HL-60 (cell line): Measurements from ENCODE around the gene TRIM29.

Source experiments
- DNase-seq, 2 experiments: peaks; one replicate each; pipeline ENCODE4 v3.0.0-alpha.2; 2010 to 2020; ENCODE audit warnings: low read depth in 1 of 2, low spot score in 1 of 2
- H3K27ac ChIP-seq: fragments of 250-450 bp; sonication (Bioruptor Pico); replicated peaks from 2 replicates; pipeline ENCODE4 v1.5.1; 2020; ENCODE audit warnings: mild to moderate bottlenecking, moderate library complexity
- H3K27me3 ChIP-seq: fragments of 250-450 bp; sonication (Bioruptor Pico); 2 replicates; pipeline ENCODE4 v1.5.1; 2021; ENCODE audit warnings: mild to moderate bottlenecking, moderate library complexity; ENCODE audit not compliant: insufficient read depth, poor library complexity, severe bottlenecking
- H3K4me3 ChIP-seq: replicated peaks from 2 replicates; pipeline ENCODE4 v1.5.1; 2011; ENCODE audit warnings: mild to moderate bottlenecking, control low read depth, low read length; ENCODE audit not compliant: insufficient read depth
- CTCF ChIP-seq: IDR thresholded peaks from one replicate; pipeline ENCODE4 v1.5.1; 2011; ENCODE audit warnings: low read length, control low read depth, inconsistent platforms; ENCODE audit not compliant: insufficient read depth
- GABPA ChIP-seq: IDR thresholded peaks from 2 replicates; pipeline ENCODE4 v1.6.1; 2012; ENCODE audit warnings: low read depth
- POLR2AphosphoS5 ChIP-seq: IDR thresholded peaks from 2 replicates; pipeline ENCODE4 v1.6.1; 2012; ENCODE audit warnings: low read depth
- SPI1 ChIP-seq: IDR thresholded peaks from 2 replicates; pipeline ENCODE4 v1.6.1; 2012; ENCODE audit warnings: low read depth, mild to moderate bottlenecking, borderline replicate concordance
- TF ChIP-seq, protein P1 (sequence below): IDR thresholded peaks from 2 replicates; pipeline ENCODE4 v1.6.1; 2012; ENCODE audit warnings: low read depth; ENCODE audit not compliant: insufficient replicate concordance

The TRIM29 gene

DNA sequence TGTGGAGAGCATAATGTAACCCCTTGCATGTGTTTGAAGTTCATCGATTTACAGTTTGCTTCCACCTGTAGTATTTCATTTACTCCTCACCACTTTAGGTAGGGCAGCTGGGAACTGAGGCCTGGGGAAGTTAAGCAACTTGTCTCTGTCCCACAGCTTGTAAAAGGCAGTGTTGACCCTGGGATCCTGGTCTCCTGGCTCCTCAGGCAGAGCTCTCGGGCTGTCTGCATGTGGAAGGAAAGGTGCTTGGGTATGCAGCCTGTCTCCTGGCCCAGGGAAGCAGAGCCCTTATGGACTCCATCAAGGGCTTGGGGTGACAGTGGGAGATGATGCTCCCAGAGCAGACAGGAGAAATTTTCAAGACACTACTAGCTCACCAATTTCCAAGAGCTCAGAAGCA is 49.9 kb downstream of the TRIM29 start:
- no peaks in the 10 kb centered on the region for H3K27me3 ChIP-seq
- H3K4me3 ChIP-seq: no peak overlapping the region
- H3K27ac ChIP-seq: no peak overlapping the region
- TF ChIP-seq POLR2AphosphoS5: no peak
- TF ChIP-seq SPI1: no peak
- TF ChIP-seq CTCF: no peak
- TF ChIP-seq, protein P1, sequence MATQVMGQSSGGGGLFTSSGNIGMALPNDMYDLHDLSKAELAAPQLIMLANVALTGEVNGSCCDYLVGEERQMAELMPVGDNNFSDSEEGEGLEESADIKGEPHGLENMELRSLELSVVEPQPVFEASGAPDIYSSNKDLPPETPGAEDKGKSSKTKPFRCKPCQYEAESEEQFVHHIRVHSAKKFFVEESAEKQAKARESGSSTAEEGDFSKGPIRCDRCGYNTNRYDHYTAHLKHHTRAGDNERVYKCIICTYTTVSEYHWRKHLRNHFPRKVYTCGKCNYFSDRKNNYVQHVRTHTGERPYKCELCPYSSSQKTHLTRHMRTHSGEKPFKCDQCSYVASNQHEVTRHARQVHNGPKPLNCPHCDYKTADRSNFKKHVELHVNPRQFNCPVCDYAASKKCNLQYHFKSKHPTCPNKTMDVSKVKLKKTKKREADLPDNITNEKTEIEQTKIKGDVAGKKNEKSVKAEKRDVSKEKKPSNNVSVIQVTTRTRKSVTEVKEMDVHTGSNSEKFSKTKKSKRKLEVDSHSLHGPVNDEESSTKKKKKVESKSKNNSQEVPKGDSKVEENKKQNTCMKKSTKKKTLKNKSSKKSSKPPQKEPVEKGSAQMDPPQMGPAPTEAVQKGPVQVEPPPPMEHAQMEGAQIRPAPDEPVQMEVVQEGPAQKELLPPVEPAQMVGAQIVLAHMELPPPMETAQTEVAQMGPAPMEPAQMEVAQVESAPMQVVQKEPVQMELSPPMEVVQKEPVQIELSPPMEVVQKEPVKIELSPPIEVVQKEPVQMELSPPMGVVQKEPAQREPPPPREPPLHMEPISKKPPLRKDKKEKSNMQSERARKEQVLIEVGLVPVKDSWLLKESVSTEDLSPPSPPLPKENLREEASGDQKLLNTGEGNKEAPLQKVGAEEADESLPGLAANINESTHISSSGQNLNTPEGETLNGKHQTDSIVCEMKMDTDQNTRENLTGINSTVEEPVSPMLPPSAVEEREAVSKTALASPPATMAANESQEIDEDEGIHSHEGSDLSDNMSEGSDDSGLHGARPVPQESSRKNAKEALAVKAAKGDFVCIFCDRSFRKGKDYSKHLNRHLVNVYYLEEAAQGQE: no peak
- no peak for TF ChIP-seq GABPA
- DNase-seq: no peak

- no peak for DNase-seq
- H3K4me3 ChIP-seq: no peak overlapping the region
- no peaks in the 10 kb centered on the region for H3K27me3 ChIP-seq
- H3K27ac ChIP-seq: no peak overlapping the region
- TF ChIP-seq GABPA: no peak
- no peak for TF ChIP-seq SPI1
- TF ChIP-seq POLR2AphosphoS5: no peak
- TF ChIP-seq, protein P1: no peak
- no peak for TF ChIP-seq CTCF
Observed at GRCh38 chr11:120086651-120087050, 51.3 kb downstream of the TRIM29 start.

- TF ChIP-seq GABPA (no peak), SPI1 (no peak), POLR2AphosphoS5 (no peak), CTCF (peak; percentile 32)
- TF ChIP-seq, protein P1: no peak
Observed at GRCh38 chr11:120079750-120080610, 57.9 kb downstream of the TRIM29 start.

More at GRCh38 chr11:120079750-120080610, 57.9 kb downstream of the TRIM29 start:
- Histone ChIP-seq H3K27ac (no peak overlapping the region), H3K27me3 (peaks cover 3% of the 10 kb centered on the region), H3K4me3 (no peak overlapping the region)
- no peak for DNase-seq
